H9 (cell line): Measurements from ENCODE around the gene SLC39A2. TPM values are rescaled to one million over a fixed set of nuclear protein-coding genes. Genes with fewer than 3 reads are reported as not detected.
A peak's percentile ranks its signal among the peaks of the same experiment; 100 is the strongest.

ENCODE experiments used
- DNase-seq: peaks from one replicate; pipeline ENCODE4 v3.0.0-alpha.2; 2017
- H2AFZ ChIP-seq: one replicate; pipeline ENCODE4 v1.6.1; 2013; ENCODE audit warnings: mild to moderate bottlenecking, low read length, control low read depth, moderate library complexity
- H2AK5ac ChIP-seq: 2 replicates; pipeline ENCODE4 v1.6.1; 2013; ENCODE audit warnings: low read length, control low read depth, mixed read lengths; ENCODE audit not compliant: insufficient read length
- H2BK120ac ChIP-seq: one replicate; pipeline ENCODE4 v1.6.1; 2013; ENCODE audit warnings: low read depth, mild to moderate bottlenecking, low read length, control low read depth, inconsistent platforms; ENCODE audit not compliant: poor library complexity, severe bottlenecking
- H2BK12ac ChIP-seq: 2 replicates; pipeline ENCODE4 v1.6.1; 2013; ENCODE audit warnings: low read length, control low read depth, mixed read lengths, low read depth; ENCODE audit not compliant: insufficient read length
- H2BK15ac ChIP-seq: 2 replicates; pipeline ENCODE4 v1.6.1; 2013; ENCODE audit warnings: low read depth, low read length, control low read depth
- H2BK20ac ChIP-seq: one replicate; pipeline ENCODE4 v1.6.1; 2013; ENCODE audit warnings: low read depth, mild to moderate bottlenecking, low read length, control low read depth, inconsistent platforms; ENCODE audit not compliant: poor library complexity, severe bottlenecking
- H2BK5ac ChIP-seq: 2 replicates; pipeline ENCODE4 v1.6.1; 2013; ENCODE audit warnings: low read length, control low read depth, mixed read lengths; ENCODE audit not compliant: insufficient read length
- H3K14ac ChIP-seq: 2 replicates; pipeline ENCODE4 v1.6.1; 2013; ENCODE audit warnings: low read length, control low read depth; ENCODE audit not compliant: insufficient read depth
- H3K18ac ChIP-seq: 2 replicates; pipeline ENCODE4 v1.6.1; 2013; ENCODE audit warnings: low read depth, mild to moderate bottlenecking, mixed read lengths, low read length, control low read depth; ENCODE audit not compliant: insufficient read length
- H3K23ac ChIP-seq: 2 replicates; pipeline ENCODE4 v1.6.1; 2013; ENCODE audit warnings: low read length, control low read depth, mixed read lengths, low read depth; ENCODE audit not compliant: insufficient read length
- H3K23me2 ChIP-seq: 2 replicates; pipeline ENCODE4 v1.6.1; 2013; ENCODE audit warnings: low read depth, mild to moderate bottlenecking, mixed read lengths, low read length, control low read depth; ENCODE audit not compliant: insufficient read length, poor library complexity, severe bottlenecking
- H3K27ac ChIP-seq: 2 replicates; pipeline ENCODE4 v1.5.1; 2013; ENCODE audit warnings: low read length, control low read depth, mixed read lengths, low read depth; ENCODE audit not compliant: insufficient read length
- H3K27me3 ChIP-seq: 2 replicates; pipeline ENCODE4 v1.6.1; 2013; ENCODE audit warnings: low read length, control low read depth, inconsistent platforms; ENCODE audit not compliant: insufficient read depth
- H3K4ac ChIP-seq: 2 replicates; pipeline ENCODE4 v1.6.1; 2013; ENCODE audit warnings: low read depth, mild to moderate bottlenecking, control low read depth, inconsistent platforms, low read length, moderate library complexity
- H3K4me1 ChIP-seq: 2 replicates; pipeline ENCODE4 v1.6.1; 2013; ENCODE audit warnings: low read length, control low read depth, inconsistent platforms; ENCODE audit not compliant: insufficient read depth
- H3K4me2 ChIP-seq: 2 replicates; pipeline ENCODE4 v1.6.1; 2013; ENCODE audit warnings: low read length, control low read depth, mixed read lengths; ENCODE audit not compliant: insufficient read length, insufficient read depth
- H3K56ac ChIP-seq: 2 replicates; pipeline ENCODE4 v1.6.1; 2013; ENCODE audit warnings: low read depth, mild to moderate bottlenecking, mixed read lengths, low read length, control low read depth; ENCODE audit not compliant: insufficient read length
- H3K79me1 ChIP-seq: 2 replicates; pipeline ENCODE4 v1.6.1; 2013; ENCODE audit warnings: low read depth, mild to moderate bottlenecking, moderate library complexity, low read length, control low read depth, inconsistent platforms; ENCODE audit not compliant: insufficient read depth, poor library complexity, severe bottlenecking
- H3K79me2 ChIP-seq: 2 replicates; pipeline ENCODE4 v1.6.1; 2013; ENCODE audit warnings: low read length, control low read depth, inconsistent platforms; ENCODE audit not compliant: insufficient read depth
- H3K9ac ChIP-seq: 2 replicates; pipeline ENCODE4 v1.6.1; 2013; ENCODE audit warnings: low read length, control low read depth, mixed read lengths; ENCODE audit not compliant: insufficient read length; ENCODE audit errors: extremely low read depth
- H3K9me3 ChIP-seq: one replicate; pipeline ENCODE4 v1.6.1; 2013; ENCODE audit warnings: low read depth, low read length, inconsistent platforms; ENCODE audit not compliant: control insufficient read depth
- H3T11ph ChIP-seq: one replicate; pipeline ENCODE4 v1.6.1; 2013; ENCODE audit warnings: mild to moderate bottlenecking, low read length, control low read depth, inconsistent platforms
- H4K20me1 ChIP-seq: one replicate; pipeline ENCODE4 v1.6.1; 2013; ENCODE audit not compliant: control insufficient read depth, insufficient read length, insufficient read depth
- H4K5ac ChIP-seq: 2 replicates; pipeline ENCODE4 v1.6.1; 2013; ENCODE audit warnings: low read depth, mild to moderate bottlenecking, mixed read lengths, low read length, control low read depth; ENCODE audit not compliant: insufficient read length
- H4K8ac ChIP-seq: replicated peaks from 2 replicates; pipeline ENCODE4 v1.6.1; 2013; ENCODE audit warnings: low read length, control low read depth, mixed read lengths, low read depth; ENCODE audit not compliant: insufficient read length
- H4K91ac ChIP-seq: 2 replicates; pipeline ENCODE4 v1.6.1; 2013; ENCODE audit warnings: low read depth, mild to moderate bottlenecking, moderate library complexity, mixed read lengths, low read length, control low read depth; ENCODE audit not compliant: insufficient read length
- H3K27ac Mint-ChIP-seq, 3 experiments: 2 replicates in 2 of 3; 3 replicates in 1 of 3; pipeline ENCODE4 v1.8.0; 2020 to 2021; ENCODE audit warnings: mixed read lengths in 3 of 3, mild to moderate bottlenecking in 1 of 3, moderate library complexity in 1 of 3
- H3K27me3 Mint-ChIP-seq: 2 replicates; pipeline ENCODE4 v1.8.0; 2021; ENCODE audit warnings: low read depth, mild to moderate bottlenecking, moderate library complexity, mixed read lengths
- H3K36me3 Mint-ChIP-seq, 3 experiments: 2 replicates in 2 of 3; 3 replicates in 1 of 3; pipeline ENCODE4 v1.8.0; 2020 to 2021; ENCODE audit warnings: low read depth in 3 of 3, mixed read lengths in 3 of 3; ENCODE audit not compliant: insufficient read depth in 1 of 3
- H3K4me1 Mint-ChIP-seq, 2 experiments: 2 replicates each; pipeline ENCODE4 v1.8.0; 2020; ENCODE audit warnings: mixed read lengths in 2 of 2
- H3K4me3 Mint-ChIP-seq, 2 experiments: 2 replicates in 1 of 2; 3 replicates in 1 of 2; pipeline ENCODE4 v1.8.0; 2020 to 2021; ENCODE audit warnings: mild to moderate bottlenecking in 2 of 2, mixed read lengths in 2 of 2, moderate library complexity in 1 of 2
- H3K9me3 Mint-ChIP-seq, 2 experiments: 2 replicates in 1 of 2; 3 replicates in 1 of 2; pipeline ENCODE4 v1.8.0; 2020; ENCODE audit warnings: mild to moderate bottlenecking in 2 of 2, mixed read lengths in 2 of 2, moderate library complexity in 1 of 2
- CTCF ChIP-seq: fragments of 200-600 bp; sonication (generic); conservative IDR thresholded peaks from 3 replicates; pipeline ENCODE4 v1.8.0; 2021; ENCODE audit warnings: antibody characterized with exemption, mild to moderate bottlenecking
- WGBS: extraction: QIAGEN DNeasy Blood & Tissue Kit; methylation state at CpG from one replicate; pipeline ENCODE4 v1.1.7; 2013; ENCODE audit warnings: missing lambda C conversion rate, low lambda C conversion rate, mixed read lengths; ENCODE audit not compliant: insufficient read length; ENCODE audit errors: extremely low coverage; 5-methylcytosine and 5-hydroxymethylcytosine counted together
- total RNA-seq: library from RNA; stranded (reverse); gene quantifications from 2 replicates; pipeline ENCODE4 v1.2.1, GENCODE V29; 2021

Gene SLC39A2
- total RNA-seq, 1 experiment from 2014 or later = not detected

GRCh38 chr14:20971705-20972021 lies 27.4 kb upstream of the SLC39A2 start:
- no peak overlapping the region for H3K4ac ChIP-seq
- H3K4me2 ChIP-seq = peak overlapping the region; percentile 75
- H2BK20ac ChIP-seq = no peak overlapping the region
- no peak overlapping the region for H3K23ac ChIP-seq
- H2BK120ac ChIP-seq = no peak overlapping the region
- H3K9me3 ChIP-seq = no peaks in the 10 kb centered on the region
- H3K27me3 ChIP-seq = no peaks in the 10 kb centered on the region
- Mint-ChIP-seq H3K36me3 (no peaks in the 10 kb centered on the region), H3K27ac (peak overlapping the region in 2 of 3 experiments; percentile 14 to 57; a peak in 2 of 7 replicates), H3K9me3 (no peaks in the 10 kb centered on the region), H3K4me3 (peak overlapping the region; percentile 91 to 94), H3K27me3 (peaks cover 31% of the 10 kb centered on the region), H3K4me1 (peaks cover 8 to 12% of the 10 kb centered on the region in 2 experiments)
- H2AK5ac ChIP-seq = no peak overlapping the region
- H3K9ac ChIP-seq = peak overlapping the region; percentile 27
- no peak overlapping the region for H3K14ac ChIP-seq
- H2BK12ac ChIP-seq = no peak overlapping the region
- no CpG with 5 or more reads among the region's 8 CpGs for WGBS
- no peak overlapping the region for H3K56ac ChIP-seq
- no peak overlapping the region for H4K91ac ChIP-seq
- peak overlapping the region; percentile 50 for H2AFZ ChIP-seq
- TF ChIP-seq CTCF = no peak
- no peaks in the 10 kb centered on the region for H3K79me1 ChIP-seq
- peak overlapping the region; percentile 13 for H3K18ac ChIP-seq
- DNase-seq = no peak
- H2BK15ac ChIP-seq = no peak overlapping the region
- no peak overlapping the region for H4K5ac ChIP-seq
- peaks cover 6% of the 10 kb centered on the region for H3K23me2 ChIP-seq
- H3K4me1 ChIP-seq = no peaks in the 10 kb centered on the region
- no peak overlapping the region for H2BK5ac ChIP-seq
- H3K79me2 ChIP-seq = no peaks in the 10 kb centered on the region
- no peak overlapping the region for H3K27ac ChIP-seq
- no peaks in the 10 kb centered on the region for H4K20me1 ChIP-seq
- H3T11ph ChIP-seq = no peak overlapping the region
- no peak overlapping the region for H4K8ac ChIP-seq
